Common myeloid progenitor, CD34-positive (primary cell): ENCODE measurements around the gene NIPAL3.
"Not testable (repeated sequence)": the region's sequence is repeated elsewhere in the genome, so short reads cannot be mapped to it uniquely, and the experiment has no call there.

Experiments used
- CTCF ChIA-PET: fragments of 350-600 bp; sonication (Branson Sonifier 250); formaldehyde crosslinking; loops from one replicate; lab custom pipeline; 2021; ENCODE audit warnings: antibody characterized with exemption; lab: Charles Lee
- POLR2A ChIA-PET: fragments of 350-600 bp; sonication (Branson Sonifier 250); formaldehyde crosslinking; loops from one replicate; lab custom pipeline; 2021; ENCODE audit warnings: antibody characterized with exemption; lab: Charles Lee
- DNase-seq, 3 donors: peaks; one replicate each; pipeline versions ENCODE4 v3.0.0 to v3.0.0-alpha.2; 2013
- H3K27ac ChIP-seq, 2 experiments: 1 replicate in 1 of 2; 2 replicates in 1 of 2; pipeline ENCODE4 v1.7.0; 2013; ENCODE audit warnings: inconsistent platforms in 2 of 2, low read length in 2 of 2, mild to moderate bottlenecking in 2 of 2, low read depth in 1 of 2, moderate library complexity in 1 of 2; ENCODE audit not compliant: severe bottlenecking in 2 of 2, insufficient read depth in 1 of 2, poor library complexity in 1 of 2
- H3K27me3 ChIP-seq, 5 experiments: replicated peaks in 2 of 5; 1 replicate in 3 of 5; 2 replicates in 2 of 5; pipeline versions ENCODE4 v1.6.1 to v1.7.0; 2013; ENCODE audit warnings: low read length in 4 of 5, mild to moderate bottlenecking in 2 of 5, moderate library complexity in 2 of 5, inconsistent platforms in 1 of 5; ENCODE audit not compliant: insufficient read depth in 5 of 5, control insufficient read depth in 4 of 5
- H3K36me3 ChIP-seq, 4 experiments: 1 replicate in 2 of 4; 2 replicates in 2 of 4; pipeline versions ENCODE4 v1.6.1 to v1.7.0; 2013; ENCODE audit warnings: low read length in 3 of 4, control low read depth in 1 of 4, mild to moderate bottlenecking in 1 of 4; ENCODE audit not compliant: control insufficient read depth in 4 of 4, insufficient read depth in 4 of 4
- H3K4me1 ChIP-seq, 4 experiments: 1 replicate in 3 of 4; 2 replicates in 1 of 4; pipeline versions ENCODE4 v1.6.1 to v1.7.1; 2013; ENCODE audit warnings: low read length in 3 of 4, mild to moderate bottlenecking in 3 of 4, control low read depth in 1 of 4, inconsistent platforms in 1 of 4, moderate library complexity in 1 of 4; ENCODE audit not compliant: control insufficient read depth in 4 of 4, insufficient read depth in 4 of 4; ENCODE audit errors: control extremely low read depth in 1 of 4
- H3K4me3 ChIP-seq, 7 experiments: 1 replicate in 4 of 7; 2 replicates in 3 of 7; pipeline versions ENCODE4 v1.5.1 to v1.7.0; 2013; ENCODE audit warnings: mild to moderate bottlenecking in 7 of 7, low read length in 6 of 7, moderate library complexity in 6 of 7, inconsistent platforms in 2 of 7, low read depth in 2 of 7, control low read depth in 1 of 7; ENCODE audit not compliant: insufficient read depth in 4 of 7, control insufficient read depth in 1 of 7; ENCODE audit errors: extremely low read depth in 1 of 7
- H3K9me3 ChIP-seq, 5 experiments: 1 replicate in 4 of 5; 2 replicates in 1 of 5; pipeline versions ENCODE4 v1.6.1 to v1.7.1; 2013; ENCODE audit warnings: low read length in 4 of 5, mild to moderate bottlenecking in 2 of 5, inconsistent platforms in 1 of 5, low read depth in 1 of 5, moderate library complexity in 1 of 5; ENCODE audit not compliant: control insufficient read depth in 4 of 5, insufficient read depth in 2 of 5; ENCODE audit errors: control extremely low read depth in 1 of 5
- WGBS: methylation state at CpG from one replicate; pipeline ENCODE4 v1.1.5; 2013; ENCODE audit not compliant: insufficient coverage; 5-methylcytosine and 5-hydroxymethylcytosine counted together

Gene NIPAL3

DNA sequence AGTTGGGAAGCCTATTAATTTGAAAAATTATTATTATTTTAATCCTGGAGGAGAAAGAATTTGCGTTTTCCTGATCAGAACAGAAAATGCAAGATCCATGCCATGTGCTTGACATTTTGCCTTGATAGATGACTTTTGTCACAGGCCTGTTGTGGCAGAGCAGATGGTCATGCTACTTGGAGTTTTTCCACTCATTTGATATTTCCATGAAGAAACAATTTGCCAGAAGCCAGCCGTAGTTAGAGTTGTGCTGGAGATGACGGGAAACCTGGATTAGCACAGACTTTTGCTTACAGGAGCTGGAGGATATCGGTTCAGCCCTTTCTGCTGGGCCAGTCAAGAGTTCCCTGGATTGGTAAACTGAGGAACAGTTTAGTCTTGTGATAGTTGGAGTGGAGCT, 90.2 kb downstream of the NIPAL3 start:
- Histone ChIP-seq H3K9me3 (peaks cover 0 to 1% (median 0%) of the 10 kb centered on the region in 5 experiments), H3K4me3 (no peak overlapping the region), H3K4me1 (peaks cover 0 to 22% (median 20%) of the 10 kb centered on the region in 4 experiments), H3K27ac (no peak overlapping the region), H3K36me3 (no peaks in the 10 kb centered on the region), H3K27me3 (no peaks in the 10 kb centered on the region)
- POLR2A ChIA-PET, result no interaction called here
- CTCF ChIA-PET, result interaction anchor here (1.0 to 1.3 kb wide), 2 partner anchors 9 to 21 kb away, joined by 3 to 4 read pairs; no protein-coding TSS in a partner anchor
- WGBS, result 92% methylated on average over 3 of the region's 4 CpGs
- no peak for DNase-seq

GRCh38 chr1:24506691-24507381, 91.2 kb downstream of the NIPAL3 start:
- 92% methylated on average over 2 of the region's 5 CpGs for WGBS
- no peaks in the 10 kb centered on the region for H3K36me3 ChIP-seq
- H3K4me3 ChIP-seq, result no peak overlapping the region
- ChIA-PET POLR2A (no interaction called here), CTCF (interaction anchor here (1.0 kb wide), 2 partner anchors 20 to 51 kb away, joined by 3 read pairs; no protein-coding TSS in a partner anchor)
- no peak for DNase-seq
- H3K4me1 ChIP-seq, result peaks cover 0 to 12% (median 10%) of the 10 kb centered on the region in 4 experiments
- peaks cover 0 to 1% (median 0%) of the 10 kb centered on the region in 5 experiments for H3K9me3 ChIP-seq
- H3K27me3 ChIP-seq, result no peaks in the 10 kb centered on the region
- no peak overlapping the region for H3K27ac ChIP-seq

DNA sequence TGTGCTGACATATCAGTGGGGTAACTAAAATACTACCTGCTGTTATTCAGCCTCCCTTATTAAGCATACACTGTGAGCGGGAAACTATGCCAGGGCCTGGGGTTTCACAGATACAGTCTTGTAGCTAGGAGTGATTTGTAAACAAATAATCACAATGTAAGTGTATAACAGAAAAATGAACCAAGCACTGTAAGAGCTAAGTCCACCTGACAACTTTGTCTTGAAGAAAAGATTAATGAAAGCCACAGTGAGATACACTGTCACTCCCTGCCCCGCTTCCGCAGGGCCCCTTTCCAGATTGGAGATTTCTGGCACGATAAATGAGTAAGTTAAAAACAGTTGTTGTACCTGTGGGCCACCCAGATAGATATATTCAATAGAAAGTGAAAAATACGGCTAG, 91.8 kb downstream of the NIPAL3 start:
- Histone ChIP-seq H3K36me3 (no peaks in the 10 kb centered on the region), H3K9me3 (peaks cover 0 to 1% (median 0%) of the 10 kb centered on the region in 5 experiments), H3K4me3 (no peak overlapping the region), H3K27ac (no peak overlapping the region), H3K27me3 (no peaks in the 10 kb centered on the region), H3K4me1 (peaks cover 0 to 9% (median 8%) of the 10 kb centered on the region in 4 experiments)
- CTCF ChIA-PET, result interaction anchor here (1.0 to 1.5 kb wide), 2 partner anchors 9 to 51 kb away, joined by 3 read pairs; no protein-coding TSS in a partner anchor
- peak in 2 of 3 donors; percentile 24 to 25 for DNase-seq
- 98% methylated on average over 4 of the region's 5 CpGs for WGBS
- POLR2A ChIA-PET, result no interaction called here

DNA sequence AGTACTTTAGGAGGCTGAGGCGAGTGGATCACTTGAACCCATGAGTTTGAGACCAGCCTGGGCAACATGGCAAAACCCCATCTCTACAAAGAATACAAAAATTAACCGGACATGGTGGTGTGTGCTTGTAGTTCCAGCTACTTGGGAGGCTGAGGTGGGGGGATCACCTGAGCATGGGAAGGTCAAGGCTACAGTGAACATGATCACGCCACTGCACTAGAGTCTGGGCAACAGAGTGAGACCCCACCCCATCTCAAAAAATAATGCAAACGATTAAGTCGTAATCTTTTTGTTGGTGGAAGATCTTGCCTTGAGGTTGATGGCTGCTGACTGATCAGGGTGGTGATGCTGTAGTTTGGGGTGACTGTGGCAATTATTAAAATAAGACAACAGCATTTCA, 93.3 kb downstream of the NIPAL3 start:
- WGBS, result 100% methylated on average over 2 of the region's 5 CpGs
- Histone ChIP-seq H3K27ac (no peak overlapping the region), H3K27me3 (no peaks in the 10 kb centered on the region), H3K4me1 (peaks cover 0 to 2% (median under 1%) of the 10 kb centered on the region in 4 experiments), H3K4me3 (no peak overlapping the region), H3K36me3 (no peaks in the 10 kb centered on the region), H3K9me3 (peaks cover 0 to 1% (median 0%) of the 10 kb centered on the region in 5 experiments)
- POLR2A ChIA-PET, result no interaction called here
- DNase-seq, result no peak
- CTCF ChIA-PET, result interaction anchor here (0.6 to 1.5 kb wide), 2 partner anchors 8 to 20 kb away, joined by 3 read pairs; no protein-coding TSS in a partner anchor

- CTCF ChIA-PET, result no interaction called here
- Histone ChIP-seq H3K9me3 (peaks cover 0 to 1% (median 0%) of the 10 kb centered on the region in 5 experiments), H3K27me3 (no peaks in the 10 kb centered on the region), H3K4me3 (no peak overlapping the region), H3K36me3 (peaks cover 0 to 3% (median 0%) of the 10 kb centered on the region in 4 experiments), H3K27ac (no peak overlapping the region), H3K4me1 (no peaks in the 10 kb centered on the region)
- WGBS, result no CpG with 5 or more reads among the region's 2 CpGs
- DNase-seq, result no peak
- POLR2A ChIA-PET, result no interaction called here
Observed at GRCh38 chr1:24513706-24514105, 98.1 kb downstream of the NIPAL3 start.

DNA sequence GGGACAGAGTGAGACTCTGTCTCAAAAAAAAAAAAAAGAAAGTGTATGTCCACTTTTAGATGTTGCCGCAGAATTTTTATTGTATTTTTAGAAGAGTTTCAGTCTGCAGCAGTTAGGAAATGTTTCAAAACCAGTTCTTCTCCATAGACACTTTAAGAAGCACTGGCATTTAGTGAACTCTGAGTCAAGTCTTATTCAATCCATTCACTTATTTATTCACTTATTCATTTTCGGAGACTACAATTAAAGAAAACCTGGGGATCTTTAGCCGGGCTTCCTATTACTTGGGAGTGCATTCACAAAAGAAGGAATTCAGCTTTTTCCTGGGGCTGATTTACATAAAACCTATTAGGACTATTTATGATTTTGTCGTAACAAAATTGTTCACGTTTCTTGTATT, 99.3 kb downstream of the NIPAL3 start:
- WGBS, result 100% methylated on average over 3 of the region's 5 CpGs
- CTCF ChIA-PET, result interaction anchor here (0.7 to 1.6 kb wide), 4 partner anchors 9 to 320 kb away, joined by 3 to 7 read pairs (median 4); no protein-coding TSS in a partner anchor
- Histone ChIP-seq H3K27me3 (no peaks in the 10 kb centered on the region), H3K9me3 (no peaks in the 10 kb centered on the region), H3K4me3 (no peak overlapping the region), H3K4me1 (no peaks in the 10 kb centered on the region), H3K36me3 (peaks cover 0 to 3% (median 0%) of the 10 kb centered on the region in 4 experiments), H3K27ac (no peak overlapping the region)
- DNase-seq, result no peak
- POLR2A ChIA-PET, result interaction anchor here (0.6 kb wide), 2 partner anchors 9 to 92 kb away, joined by 3 to 4 read pairs; no protein-coding TSS in a partner anchor

DNA sequence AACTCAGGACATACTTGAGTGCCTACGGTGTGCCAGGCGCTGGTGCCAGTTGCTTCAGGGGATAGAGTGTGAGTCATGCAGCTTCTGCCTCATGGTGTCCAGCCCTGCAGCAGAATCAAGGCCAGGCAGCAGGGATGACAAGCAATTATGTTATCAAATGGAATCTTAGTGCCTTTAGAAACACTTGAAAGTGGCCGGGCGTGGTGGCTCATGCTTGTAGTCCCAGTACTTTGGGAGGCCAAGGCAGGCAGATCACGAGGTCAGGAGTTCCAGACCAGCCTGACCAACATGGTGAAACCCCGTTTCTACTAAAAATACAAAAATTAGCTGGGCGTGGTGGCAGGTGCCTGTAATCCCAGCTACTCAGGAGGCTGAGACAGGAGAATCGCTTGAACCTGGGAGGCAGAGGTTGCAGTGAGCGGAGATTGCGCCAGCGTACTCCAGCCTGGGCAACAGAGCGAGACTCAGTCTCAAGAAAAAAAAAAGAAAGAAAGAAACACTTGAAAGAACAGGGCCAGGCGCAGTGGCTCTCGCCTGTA, 100.1 kb downstream of the NIPAL3 start:
- POLR2A ChIA-PET, DNase-seq, H3K36me3 ChIP-seq, H3K9me3 ChIP-seq, H3K4me1 ChIP-seq, H3K27ac ChIP-seq, H3K27me3 ChIP-seq, H3K4me3 ChIP-seq: not testable (repeated sequence)
- CTCF ChIA-PET, result interaction anchor here (0.7 to 1.6 kb wide), 7 partner anchors 8 to 319 kb away, joined by 3 to 7 read pairs (median 4); partner anchors contain the start of gene RCAN3
- over 99% methylated on average over 8 of the region's 14 CpGs for WGBS
